GM18909 (cell line): Measurements from ENCODE around the gene LRP1B.

Experiments
- ATAC-seq: cut with Tn5 transposase; IDR thresholded peaks from one replicate; pipeline ENCODE4 v1.9.1; 2021; ENCODE audit warnings: mild to moderate bottlenecking; ENCODE audit not compliant: unreplicated experiment, poor library complexity

The LRP1B gene

GRCh38 chr2:140185076-140185475 lies 1945.7 kb downstream of the LRP1B start:
- ATAC-seq: no peak

DNA sequence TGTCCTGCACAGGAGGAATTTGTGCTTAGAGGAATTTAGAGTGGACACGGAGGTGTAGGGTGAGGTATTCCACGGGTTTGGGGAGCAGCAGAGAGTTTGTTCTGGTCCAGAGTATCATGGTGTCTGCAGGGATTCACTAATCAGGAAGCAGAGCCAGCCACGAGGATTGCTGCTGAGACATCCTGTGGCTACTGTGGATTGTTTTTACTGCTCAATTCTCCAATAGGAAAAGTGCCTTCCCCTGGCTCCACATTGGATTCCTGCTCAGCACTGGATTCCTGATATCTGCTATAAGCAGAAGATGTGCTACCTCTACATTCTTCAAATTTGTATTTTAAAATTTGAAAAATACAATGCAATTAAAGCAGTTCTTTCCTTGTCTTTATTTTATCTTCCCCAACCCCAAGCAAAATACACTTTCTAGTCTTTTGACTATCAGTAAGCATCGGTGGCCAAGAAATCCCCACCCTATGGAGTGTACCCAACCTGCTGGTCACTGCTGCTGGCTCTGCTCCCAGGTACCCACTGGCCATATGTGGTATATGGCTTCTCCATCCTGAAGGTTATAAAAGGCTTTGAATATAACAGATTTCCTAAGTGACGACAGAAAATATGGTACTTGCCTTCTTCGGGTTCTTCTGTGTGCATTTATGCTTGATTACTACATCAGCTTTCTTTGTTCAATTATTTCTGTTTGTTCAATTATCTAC lies 1947.6 kb downstream of the LRP1B start:
- no peak for ATAC-seq
